HEK293 (cell line): ENCODE results near the gene SLC5A11.

ENCODE experiments used
- CTCF ChIA-PET: fragments of 350-600 bp; formaldehyde crosslinking; extraction: SDS; loops from one replicate; lab custom pipeline; 2021; ENCODE audit warnings: antibody characterized with exemption; lab: Yijun Ruan, JAX
- POLR2A ChIA-PET: fragments of 300-600 bp; formaldehyde crosslinking; extraction: SDS; loops from one replicate; lab custom pipeline; 2020; ENCODE audit warnings: antibody characterized with exemption, inconsistent platforms; lab: Yijun Ruan, JAX
- H3K27ac ChIP-seq: fragments of 200-500 bp; sonication (Bioruptor generic); 2 replicates; pipeline ENCODE4 v1.5.1; 2014; ENCODE audit warnings: low read depth, low read length, control low read depth, inconsistent platforms; ENCODE audit errors: extremely low read depth
- H3K36me3 ChIP-seq, 2 experiments: fragments of 200-500 bp in 1 of 2; sonication (Bioruptor generic) in 1 of 2; 1 replicate in 1 of 2; 2 replicates in 1 of 2; pipeline ENCODE4 v1.5.1; 2014 to 2017; ENCODE audit warnings: inconsistent platforms in 2 of 2, low read length in 2 of 2; ENCODE audit not compliant: control insufficient read depth in 2 of 2, insufficient read depth in 1 of 2
- H3K4me1 ChIP-seq: fragments of 200-500 bp; sonication (Bioruptor generic); 2 replicates; pipeline ENCODE4 v1.5.1; 2014; ENCODE audit warnings: mild to moderate bottlenecking, low read length, inconsistent platforms; ENCODE audit not compliant: control insufficient read depth, insufficient read depth
- H3K4me3 ChIP-seq: 2 replicates; pipeline ENCODE4 v1.5.1; 2011; ENCODE audit warnings: low read depth, mild to moderate bottlenecking, control low read depth, low read length, moderate library complexity
- H3K9me3 ChIP-seq: fragments of 200-500 bp; sonication (Bioruptor generic); 2 replicates; pipeline ENCODE4 v1.5.1; 2014; ENCODE audit warnings: low read depth, low read length, inconsistent platforms; ENCODE audit not compliant: control insufficient read depth, insufficient read depth
- BCL6B ChIP-seq: fragments of 450-650 bp; formaldehyde crosslinking; IDR thresholded peaks from 2 replicates; pipeline ENCODE4 v1.5.1; 2017; ENCODE audit warnings: missing biosample characterization, missing genetic modification characterization
- KLF10 ChIP-seq: fragments of 450-650 bp; IDR thresholded peaks from 2 replicates; pipeline ENCODE4 v1.5.1; 2018; ENCODE audit warnings: missing biosample characterization, mild to moderate bottlenecking, missing genetic modification characterization
- SP7 ChIP-seq: fragments of 450-650 bp; formaldehyde crosslinking; IDR thresholded peaks from 2 replicates; pipeline ENCODE4 v1.5.1; 2016; ENCODE audit warnings: missing biosample characterization, missing genetic modification characterization
- TRIM28 ChIP-seq: IDR thresholded peaks from 2 replicates; pipeline ENCODE4 v1.6.1; 2011; ENCODE audit warnings: low read length, control low read depth, borderline replicate concordance
- TSHZ1 ChIP-seq: fragments of 450-650 bp; formaldehyde crosslinking; IDR thresholded peaks from 2 replicates; pipeline ENCODE4 v1.5.1; 2016; ENCODE audit warnings: missing biosample characterization, missing genetic modification characterization, borderline replicate concordance
- WT1 ChIP-seq: fragments of 450-650 bp; formaldehyde crosslinking; IDR thresholded peaks from 2 replicates; pipeline ENCODE4 v1.5.1; 2016; ENCODE audit warnings: missing biosample characterization, missing genetic modification characterization
- YY2 ChIP-seq: fragments of 450-650 bp; formaldehyde crosslinking; IDR thresholded peaks from 2 replicates; pipeline ENCODE4 v1.5.1; 2016; ENCODE audit warnings: missing biosample characterization, missing genetic modification characterization
- ZNF211 ChIP-seq: fragments of 450-650 bp; formaldehyde crosslinking; IDR thresholded peaks from 2 replicates; pipeline ENCODE4 v1.5.1; 2016; ENCODE audit warnings: low read depth, missing biosample characterization, missing genetic modification characterization
- ZNF239 ChIP-seq: fragments of 450-650 bp; formaldehyde crosslinking; IDR thresholded peaks from 2 replicates; pipeline ENCODE4 v1.5.1; 2016; ENCODE audit warnings: missing biosample characterization, missing genetic modification characterization
- ZNF433 ChIP-seq: fragments of 450-650 bp; formaldehyde crosslinking; IDR thresholded peaks from 2 replicates; pipeline ENCODE4 v1.5.1; 2016; ENCODE audit warnings: missing biosample characterization, missing genetic modification characterization, low read depth
- ZNF488 ChIP-seq: fragments of 450-650 bp; formaldehyde crosslinking; IDR thresholded peaks from 2 replicates; pipeline ENCODE4 v1.5.1; 2016; ENCODE audit warnings: missing biosample characterization, missing genetic modification characterization
- ZNF544 ChIP-seq: fragments of 450-650 bp; formaldehyde crosslinking; IDR thresholded peaks from 2 replicates; pipeline ENCODE4 v1.5.0; 2017; ENCODE audit warnings: missing biosample characterization, missing genetic modification characterization
- ZNF560 ChIP-seq: fragments of 450-650 bp; formaldehyde crosslinking; IDR thresholded peaks from 2 replicates; pipeline ENCODE4 v1.5.1; 2017; ENCODE audit warnings: missing biosample characterization, missing genetic modification characterization, borderline replicate concordance
- ZNF792 ChIP-seq: fragments of 450-650 bp; formaldehyde crosslinking; IDR thresholded peaks from 2 replicates; pipeline ENCODE4 v1.5.1; 2016; ENCODE audit warnings: missing biosample characterization, missing genetic modification characterization
- ZNF837 ChIP-seq: fragments of 450-650 bp; formaldehyde crosslinking; IDR thresholded peaks from 2 replicates; pipeline ENCODE4 v1.5.1; 2016; ENCODE audit warnings: missing biosample characterization, missing genetic modification characterization
- ZSCAN18 ChIP-seq: fragments of 450-650 bp; formaldehyde crosslinking; IDR thresholded peaks from 2 replicates; pipeline ENCODE4 v1.5.1; 2016; ENCODE audit warnings: missing biosample characterization, missing genetic modification characterization
- TF ChIP-seq, protein P1 (sequence below): fragments of 450-650 bp; formaldehyde crosslinking; IDR thresholded peaks from 2 replicates; pipeline ENCODE4 v1.5.1; 2016; ENCODE audit warnings: missing biosample characterization, missing genetic modification characterization, low read depth
- TF ChIP-seq, protein P2 (sequence below): fragments of 450-650 bp; formaldehyde crosslinking; IDR thresholded peaks from 2 replicates; pipeline ENCODE4 v1.5.1; 2016; ENCODE audit warnings: missing biosample characterization, missing genetic modification characterization

SLC5A11 gene

DNA sequence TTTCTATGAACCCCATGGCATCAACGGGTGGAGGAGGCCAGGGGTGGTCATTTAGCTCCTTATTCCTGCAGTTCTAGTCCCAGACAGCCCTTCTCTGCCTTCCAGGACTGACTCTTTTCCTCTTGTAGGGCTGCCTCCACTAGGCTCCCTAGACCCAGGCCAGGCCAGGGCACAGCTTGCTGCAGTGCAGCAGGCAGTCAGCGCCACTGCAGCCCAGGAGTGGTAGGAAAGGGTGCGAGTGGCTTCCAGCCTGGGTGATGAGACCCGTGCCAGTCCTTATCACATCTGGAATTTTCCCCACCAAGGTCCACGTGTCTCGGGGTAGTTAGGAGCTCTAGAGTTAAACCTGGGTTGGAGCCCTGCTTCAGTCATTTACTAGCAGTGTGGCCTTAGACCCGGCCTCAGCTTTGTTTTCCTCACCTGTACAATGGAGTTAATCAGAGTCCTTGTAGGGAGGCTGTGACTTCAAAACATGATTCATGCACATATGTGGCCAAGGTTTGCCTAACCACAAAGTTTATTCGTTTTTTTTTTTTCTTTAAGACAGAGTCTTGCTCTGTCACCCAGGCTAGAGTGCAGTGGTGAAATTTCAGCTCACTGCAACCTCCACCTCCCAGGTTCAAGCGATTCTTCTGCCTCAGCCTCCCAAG is 4.7 kb downstream of the SLC5A11 start:
- Histone ChIP-seq H3K27ac (no peak overlapping the region), H3K4me1 (peaks cover 4% of the 10 kb centered on the region; the same call in 1 of the 2 replicates), H3K4me3 (no peak overlapping the region), H3K9me3 (no peaks in the 10 kb centered on the region), H3K36me3 (no peaks in the 10 kb centered on the region)
- TF ChIP-seq ZNF239 (tag by site-specific recombination) (no peak), ZNF837 (tag by site-specific recombination) (no peak), KLF10 (no peak), YY2 (tag by site-specific recombination) (no peak), ZNF488 (no peak), ZSCAN18 (tag by site-specific recombination) (no peak), ZNF433 (tag by site-specific recombination) (no peak), SP7 (tag by site-specific recombination) (no peak), TRIM28 (no peak), BCL6B (tag by site-specific recombination) (no peak), ZNF792 (no peak), TSHZ1 (tag by site-specific recombination) (no peak), ZNF560 (tag by site-specific recombination) (no peak), ZNF544 (tag by site-specific recombination) (no peak), ZNF211 (tag by site-specific recombination) (no peak), WT1 (tag by site-specific recombination) (no peak)
- TF ChIP-seq, protein P1, sequence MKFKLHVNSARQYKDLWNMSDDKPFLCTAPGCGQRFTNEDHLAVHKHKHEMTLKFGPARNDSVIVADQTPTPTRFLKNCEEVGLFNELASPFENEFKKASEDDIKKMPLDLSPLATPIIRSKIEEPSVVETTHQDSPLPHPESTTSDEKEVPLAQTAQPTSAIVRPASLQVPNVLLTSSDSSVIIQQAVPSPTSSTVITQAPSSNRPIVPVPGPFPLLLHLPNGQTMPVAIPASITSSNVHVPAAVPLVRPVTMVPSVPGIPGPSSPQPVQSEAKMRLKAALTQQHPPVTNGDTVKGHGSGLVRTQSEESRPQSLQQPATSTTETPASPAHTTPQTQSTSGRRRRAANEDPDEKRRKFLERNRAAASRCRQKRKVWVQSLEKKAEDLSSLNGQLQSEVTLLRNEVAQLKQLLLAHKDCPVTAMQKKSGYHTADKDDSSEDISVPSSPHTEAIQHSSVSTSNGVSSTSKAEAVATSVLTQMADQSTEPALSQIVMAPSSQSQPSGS (tag by site-specific recombination) = no peak
- TF ChIP-seq, protein P2, sequence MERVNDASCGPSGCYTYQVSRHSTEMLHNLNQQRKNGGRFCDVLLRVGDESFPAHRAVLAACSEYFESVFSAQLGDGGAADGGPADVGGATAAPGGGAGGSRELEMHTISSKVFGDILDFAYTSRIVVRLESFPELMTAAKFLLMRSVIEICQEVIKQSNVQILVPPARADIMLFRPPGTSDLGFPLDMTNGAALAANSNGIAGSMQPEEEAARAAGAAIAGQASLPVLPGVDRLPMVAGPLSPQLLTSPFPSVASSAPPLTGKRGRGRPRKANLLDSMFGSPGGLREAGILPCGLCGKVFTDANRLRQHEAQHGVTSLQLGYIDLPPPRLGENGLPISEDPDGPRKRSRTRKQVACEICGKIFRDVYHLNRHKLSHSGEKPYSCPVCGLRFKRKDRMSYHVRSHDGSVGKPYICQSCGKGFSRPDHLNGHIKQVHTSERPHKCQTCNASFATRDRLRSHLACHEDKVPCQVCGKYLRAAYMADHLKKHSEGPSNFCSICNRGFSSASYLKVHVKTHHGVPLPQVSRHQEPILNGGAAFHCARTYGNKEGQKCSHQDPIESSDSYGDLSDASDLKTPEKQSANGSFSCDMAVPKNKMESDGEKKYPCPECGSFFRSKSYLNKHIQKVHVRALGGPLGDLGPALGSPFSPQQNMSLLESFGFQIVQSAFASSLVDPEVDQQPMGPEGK = no peak
- ChIA-PET POLR2A (no interaction called here), CTCF (interaction anchor here (0.5 kb wide), 1 partner anchor 56 kb away, joined by 3 read pairs; no protein-coding TSS in a partner anchor)
